ACC112 (cell line): ENCODE results near the gene ARHGEF7.
A peak's percentile ranks its signal among the peaks of the same experiment; 100 is the strongest.

ENCODE experiments used
- H2AFZ ChIP-seq: fragments of 200-600 bp; sonication (generic); one replicate; pipeline ENCODE4 v1.6.0; 2017; ENCODE audit warnings: antibody characterized with exemption, low read length; ENCODE audit not compliant: unreplicated experiment
- H3K27ac ChIP-seq: fragments of 200-600 bp; sonication (generic); 2 replicates; pipeline ENCODE4 v1.5.1; 2014; ENCODE audit warnings: low read depth, mild to moderate bottlenecking, antibody characterized with exemption, low read length, moderate library complexity
- H3K27me3 ChIP-seq: fragments of 200-600 bp; sonication (generic); 2 replicates; pipeline ENCODE4 v1.6.1; 2014; ENCODE audit warnings: mild to moderate bottlenecking, antibody characterized with exemption, low read length, moderate library complexity, mixed read lengths; ENCODE audit not compliant: insufficient read depth
- H3K36me3 ChIP-seq: fragments of 200-600 bp; sonication (generic); 2 replicates; pipeline ENCODE4 v1.6.1; 2016; ENCODE audit warnings: mild to moderate bottlenecking, antibody characterized with exemption, low read length, moderate library complexity, mixed read lengths; ENCODE audit not compliant: insufficient read depth
- H3K4me1 ChIP-seq: fragments of 200-600 bp; sonication (generic); one replicate; pipeline ENCODE4 v1.6.1; 2016; ENCODE audit warnings: low read length, mixed read lengths; ENCODE audit not compliant: insufficient read depth, unreplicated experiment, control insufficient read depth
- H3K4me3 ChIP-seq: fragments of 200-600 bp; sonication (generic); 2 replicates; pipeline ENCODE4 v1.5.1; 2014; ENCODE audit warnings: mild to moderate bottlenecking, low read depth, low read length
- H3K79me2 ChIP-seq: fragments of 200-600 bp; sonication (generic); one replicate; pipeline ENCODE4 v1.6.0; 2016; ENCODE audit warnings: low read length; ENCODE audit not compliant: control insufficient read depth, unreplicated experiment, insufficient read depth

The ARHGEF7 gene

GRCh38 chr13:111210544-111211469, 95.7 kb downstream of the ARHGEF7 start:
- peaks cover 25% of the 10 kb centered on the region for H3K4me1 ChIP-seq

DNA sequence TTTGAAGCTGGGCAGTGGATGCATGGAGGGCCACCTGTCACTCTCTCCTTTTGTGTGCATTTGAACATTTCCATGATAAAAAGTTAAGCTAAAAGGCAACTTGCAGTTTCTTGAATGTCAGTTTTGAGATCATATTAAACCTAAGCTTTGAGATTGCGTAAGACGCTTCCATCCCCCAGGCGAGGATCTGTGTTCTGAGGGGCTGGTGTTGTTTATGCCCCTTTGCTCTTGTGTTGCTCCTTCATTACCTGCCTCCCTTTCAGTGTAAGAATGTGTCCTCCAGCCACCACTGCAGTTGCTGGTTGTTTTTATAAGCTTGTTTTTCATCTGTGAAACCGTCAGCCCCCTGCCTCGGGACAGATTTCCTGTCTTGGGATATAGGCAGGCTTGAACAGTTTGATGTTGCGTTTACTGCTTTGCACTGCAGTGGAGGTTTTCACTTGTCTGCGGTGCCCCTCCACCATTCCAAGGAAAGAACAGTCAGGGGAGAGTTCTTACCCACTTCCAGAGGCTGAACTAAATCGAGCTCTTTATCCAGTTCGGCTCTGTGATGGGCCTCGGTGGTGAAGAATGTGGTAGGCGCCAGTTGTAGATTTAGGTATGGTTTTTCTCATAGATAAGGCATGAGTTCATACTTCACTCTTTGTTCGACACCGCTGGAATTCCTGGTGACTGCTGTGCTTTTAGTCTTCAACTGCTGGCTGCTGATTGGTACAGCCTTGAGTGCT, 96.8 kb downstream of the ARHGEF7 start:
- H3K36me3 ChIP-seq: no peaks in the 10 kb centered on the region
- H3K27me3 ChIP-seq: no peaks in the 10 kb centered on the region
- no peak overlapping the region for H2AFZ ChIP-seq
- H3K27ac ChIP-seq: no peak overlapping the region
- peaks cover 66% of the 10 kb centered on the region for H3K79me2 ChIP-seq
- peaks cover 25% of the 10 kb centered on the region for H3K4me1 ChIP-seq
- H3K4me3 ChIP-seq: no peak overlapping the region

More at GRCh38 chr13:111210544-111211469, 95.7 kb downstream of the ARHGEF7 start:
- peaks cover 61% of the 10 kb centered on the region for H3K79me2 ChIP-seq
- H3K27ac ChIP-seq: peak overlapping the region; percentile 88
- peak overlapping the region; percentile 44 for H2AFZ ChIP-seq
- no peaks in the 10 kb centered on the region for H3K36me3 ChIP-seq
- H3K4me3 ChIP-seq: peak overlapping the region; percentile 68
- H3K27me3 ChIP-seq: no peaks in the 10 kb centered on the region

DNA sequence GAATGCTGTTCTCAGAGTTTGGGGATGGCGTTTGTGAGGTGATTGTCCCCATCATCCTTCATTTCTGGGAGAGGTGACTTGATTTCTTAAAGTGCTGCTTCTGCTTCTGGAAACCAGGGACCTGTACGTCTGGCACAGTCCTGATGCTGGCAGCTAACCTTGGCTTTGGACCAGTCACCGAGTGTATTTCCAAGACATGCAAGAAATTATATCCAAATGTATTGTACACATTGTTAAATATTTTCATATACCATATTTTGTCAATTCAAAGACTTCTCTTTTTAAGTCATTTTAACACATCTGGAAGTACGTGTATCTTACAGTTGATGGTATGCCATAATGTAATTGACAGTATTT, 97.4 kb downstream of the ARHGEF7 start:
- Histone ChIP-seq H3K79me2 (peaks cover 66% of the 10 kb centered on the region), H3K27ac (no peak overlapping the region)

DNA sequence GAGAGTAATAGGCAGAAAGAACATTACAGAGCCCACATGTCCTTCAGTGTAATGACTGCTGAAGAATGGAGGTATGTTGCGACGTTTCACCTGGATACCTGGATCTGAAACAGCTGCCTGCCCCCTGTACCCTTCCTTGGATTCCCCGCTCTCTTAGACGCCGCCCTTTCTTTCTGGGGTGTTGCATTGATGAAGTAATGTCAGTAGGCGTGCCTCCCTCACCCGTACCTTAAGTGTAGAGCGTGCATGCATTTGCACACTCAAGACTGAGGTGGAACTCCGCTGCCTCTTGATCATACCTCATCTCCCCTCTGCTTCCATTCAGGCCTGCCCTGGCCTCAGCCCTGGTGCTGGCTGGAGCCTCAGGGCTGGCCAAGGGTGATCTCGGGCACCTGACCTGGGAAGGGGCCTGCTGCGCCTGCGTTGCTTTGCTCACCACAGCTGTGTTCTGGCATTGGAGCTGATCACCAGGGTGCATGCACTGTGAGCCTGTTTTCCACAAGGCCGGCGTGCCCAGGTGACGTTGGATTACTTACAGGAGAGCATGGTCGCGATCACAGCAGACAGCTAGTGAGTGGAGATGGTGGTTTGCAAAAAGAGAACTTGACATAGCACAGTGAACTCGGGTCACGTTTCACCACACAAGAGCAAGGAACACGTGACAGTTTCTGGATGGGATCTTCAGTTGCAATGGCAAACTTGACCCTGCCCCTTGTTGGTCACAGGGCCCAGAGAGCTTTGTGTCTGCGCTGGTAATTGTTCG, 99.0 kb downstream of the ARHGEF7 start:
- H3K79me2 ChIP-seq: peaks cover 72% of the 10 kb centered on the region
- no peaks in the 10 kb centered on the region for H3K27me3 ChIP-seq
- H3K4me1 ChIP-seq: peaks cover 28% of the 10 kb centered on the region
- H3K4me3 ChIP-seq: no peak overlapping the region
- H3K36me3 ChIP-seq: no peaks in the 10 kb centered on the region
- H3K27ac ChIP-seq: no peak overlapping the region
- no peak overlapping the region for H2AFZ ChIP-seq

More for the DNA sequence above, 97.4 kb downstream of the ARHGEF7 start:
- Histone ChIP-seq H3K4me3 (no peak overlapping the region), H3K36me3 (no peaks in the 10 kb centered on the region), H2AFZ (no peak overlapping the region), H3K4me1 (peaks cover 25% of the 10 kb centered on the region), H3K27me3 (no peaks in the 10 kb centered on the region)

DNA sequence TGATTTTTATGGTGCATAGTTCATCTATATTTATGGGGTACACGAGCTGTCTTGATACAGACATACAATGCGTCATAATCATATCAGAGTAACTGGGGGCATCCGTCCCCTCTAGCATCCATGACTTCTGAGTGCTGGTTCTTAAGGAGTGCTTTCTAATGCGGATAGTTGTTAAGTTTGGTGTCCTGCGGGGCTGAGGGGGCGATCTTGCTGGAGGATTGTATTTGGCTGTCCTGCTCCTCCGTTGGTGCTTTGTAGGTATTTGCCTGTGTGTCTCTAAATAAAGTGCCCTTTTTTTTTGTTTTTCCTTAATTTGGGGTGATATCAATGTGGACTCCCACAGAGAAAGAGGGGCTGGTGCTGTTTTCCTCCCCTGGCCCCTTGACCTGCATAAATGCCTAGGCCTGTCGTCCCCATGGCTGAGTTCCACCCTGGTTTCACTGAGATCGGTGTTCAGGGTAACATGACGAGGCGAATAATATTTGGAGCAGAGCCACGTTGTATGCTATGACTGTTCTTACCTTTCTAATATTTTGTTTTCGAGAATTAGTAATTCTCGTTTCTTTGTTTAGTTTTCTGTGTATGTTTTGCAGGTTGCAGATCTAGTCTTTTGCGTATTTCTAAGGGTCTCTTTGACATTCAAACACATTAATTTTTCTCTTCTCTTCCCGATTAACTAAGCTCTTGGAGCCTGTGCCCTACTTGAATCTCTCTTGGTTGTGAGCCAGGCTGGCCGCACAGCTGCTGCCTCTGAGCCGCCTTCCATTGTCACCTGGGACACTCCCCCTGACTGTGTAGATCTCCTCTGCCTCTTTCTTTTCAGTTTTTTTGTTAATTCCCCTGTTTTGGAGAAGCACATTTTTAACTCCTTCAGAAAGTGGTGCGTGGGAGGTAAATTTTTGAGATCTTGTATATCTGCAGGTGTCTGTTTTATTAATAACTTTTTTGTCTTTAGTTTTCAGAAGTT, 100.3 kb downstream of the ARHGEF7 start:
- no peak overlapping the region for H3K4me3 ChIP-seq
- no peak overlapping the region for H2AFZ ChIP-seq
- H3K36me3 ChIP-seq: no peaks in the 10 kb centered on the region
- H3K27me3 ChIP-seq: no peaks in the 10 kb centered on the region
- H3K79me2 ChIP-seq: peaks cover 82% of the 10 kb centered on the region
- H3K4me1 ChIP-seq: peaks cover 20% of the 10 kb centered on the region
- no peak overlapping the region for H3K27ac ChIP-seq

GRCh38 chr13:111216166-111216960, 101.3 kb downstream of the ARHGEF7 start:
- Histone ChIP-seq H3K27ac (no peak overlapping the region), H3K79me2 (peaks cover 79% of the 10 kb centered on the region), H3K27me3 (no peaks in the 10 kb centered on the region), H3K4me3 (no peak overlapping the region), H2AFZ (no peak overlapping the region), H3K36me3 (no peaks in the 10 kb centered on the region), H3K4me1 (peaks cover 12% of the 10 kb centered on the region)

- Histone ChIP-seq H3K79me2 (peaks cover 67% of the 10 kb centered on the region), H3K27ac (no peak overlapping the region), H3K4me3 (no peak overlapping the region)
These were observed 102.5 kb downstream of the ARHGEF7 start for GRCh38 chr13:111217641-111218040.

GRCh38 chr13:111219280-111219679, 104.2 kb downstream of the ARHGEF7 start:
- Histone ChIP-seq H3K27me3 (no peaks in the 10 kb centered on the region), H3K4me1 (peaks cover 5% of the 10 kb centered on the region), H3K27ac (no peak overlapping the region), H3K79me2 (peaks cover 52% of the 10 kb centered on the region), H3K4me3 (no peak overlapping the region), H2AFZ (no peak overlapping the region), H3K36me3 (no peaks in the 10 kb centered on the region)

More at GRCh38 chr13:111217641-111218040, 102.5 kb downstream of the ARHGEF7 start:
- Histone ChIP-seq H3K27me3 (no peaks in the 10 kb centered on the region), H2AFZ (no peak overlapping the region), H3K36me3 (no peaks in the 10 kb centered on the region), H3K4me1 (peaks cover 5% of the 10 kb centered on the region)

GRCh38 chr13:111219950-111220349, 104.8 kb downstream of the ARHGEF7 start:
- Histone ChIP-seq H3K27me3 (no peaks in the 10 kb centered on the region), H3K79me2 (peaks cover 52% of the 10 kb centered on the region), H3K36me3 (no peaks in the 10 kb centered on the region), H3K4me3 (no peak overlapping the region), H3K27ac (no peak overlapping the region), H2AFZ (no peak overlapping the region), H3K4me1 (peaks cover 5% of the 10 kb centered on the region)
